AG09319 (cell line): Measurements from ENCODE around the gene DKK3.

Source experiments
- DNase-seq: peaks from one replicate; pipeline ENCODE4 v3.0.0-alpha.2; 2010; ENCODE audit warnings: low read depth; ENCODE audit errors: extremely low read depth
- CTCF ChIP-seq: IDR thresholded peaks from 2 replicates; pipeline ENCODE4 v1.5.1; 2011; ENCODE audit warnings: low read depth, mild to moderate bottlenecking, inconsistent platforms, low read length, moderate library complexity

The DKK3 gene

DNA sequence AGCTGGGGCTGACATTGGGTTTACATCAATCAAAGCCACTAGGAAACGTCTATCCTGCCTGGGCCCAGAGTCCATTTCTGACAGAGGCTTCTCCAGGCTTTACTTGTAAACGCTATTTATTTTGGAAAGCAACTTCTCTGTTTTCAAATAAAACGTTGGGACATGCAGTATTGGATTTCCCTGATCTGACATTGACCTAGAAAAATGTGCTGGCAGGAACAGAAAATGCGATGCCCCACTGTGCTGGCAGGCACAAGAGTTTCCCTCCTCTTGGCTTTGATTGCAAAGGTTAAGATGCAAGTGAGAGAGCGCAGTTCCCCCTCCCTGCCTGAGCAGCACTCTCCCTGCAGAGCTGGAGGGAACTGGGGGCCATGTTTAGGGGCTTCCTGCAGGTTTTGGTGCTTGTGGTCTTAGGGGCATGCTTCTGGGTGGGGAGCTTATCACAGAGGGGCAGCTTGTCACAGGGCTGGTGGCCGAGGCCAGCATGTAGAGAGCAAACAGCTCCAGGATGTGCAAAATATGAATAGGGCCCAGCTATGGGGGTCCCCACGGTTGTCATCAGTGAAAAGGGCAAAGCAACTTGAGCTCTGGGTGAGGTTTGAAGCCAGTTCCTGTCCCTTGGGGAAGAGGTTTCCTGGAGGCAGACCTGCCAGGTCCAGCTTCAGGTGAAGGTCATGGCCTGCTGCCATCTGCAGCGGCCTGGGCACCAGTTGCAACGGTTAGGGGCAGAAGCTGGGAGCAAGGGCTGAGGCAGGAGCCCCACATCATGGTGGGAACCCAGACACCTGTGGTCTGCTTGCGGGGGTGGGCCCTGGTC, 42.3 kb upstream of the DKK3 start:
- no peak for DNase-seq
- no peak for TF ChIP-seq CTCF

DNA sequence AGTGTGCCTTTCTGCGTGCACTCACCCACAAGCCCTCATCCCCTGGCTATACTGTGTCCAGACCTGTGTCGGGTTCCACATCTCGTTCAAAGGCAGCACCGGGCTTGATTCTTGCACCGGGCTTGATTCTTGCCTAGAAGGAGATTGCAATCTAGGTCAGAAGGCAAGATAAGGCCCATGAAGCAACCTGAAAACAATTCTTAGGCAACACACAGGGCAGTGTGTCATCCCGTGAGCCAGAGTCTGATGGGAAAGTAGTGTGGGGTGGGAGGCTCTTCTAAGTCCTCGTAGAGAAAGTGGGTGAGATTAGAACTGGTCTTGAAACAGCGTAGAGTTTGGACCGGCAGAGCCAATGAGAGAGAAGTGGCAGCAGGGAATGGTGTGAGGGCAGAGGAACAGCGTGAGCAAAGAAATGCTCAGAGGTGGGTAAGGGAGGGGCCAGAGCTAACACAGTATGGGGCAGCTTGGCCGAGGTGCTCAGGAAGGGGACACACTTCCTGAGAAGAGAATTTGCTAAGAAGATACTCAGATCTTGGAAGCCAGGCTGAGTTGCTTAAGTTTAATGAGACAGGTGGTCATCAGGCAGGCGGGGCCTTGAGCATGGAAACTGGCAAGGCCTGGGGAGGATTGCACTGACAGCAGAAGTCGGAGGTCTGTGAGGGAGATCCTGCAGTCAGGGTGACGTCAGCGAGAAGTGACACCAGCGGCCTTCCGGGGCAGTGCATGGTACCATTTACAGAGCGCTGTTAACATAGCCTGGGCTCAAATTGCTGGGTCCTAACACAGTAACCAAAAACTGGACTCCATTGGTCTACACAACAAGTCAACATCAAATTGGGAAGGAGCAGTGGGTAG, 40.7 kb upstream of the DKK3 start:
- TF ChIP-seq CTCF = no peak

GRCh38 chr11:12046636-12047236, 38.3 kb upstream of the DKK3 start:
- no peak for TF ChIP-seq CTCF
- no peak for DNase-seq

More for the DNA sequence above, 40.7 kb upstream of the DKK3 start:
- no peak for DNase-seq

- DNase-seq = no peak
- no peak for TF ChIP-seq CTCF
Measured at GRCh38 chr11:12045914-12046635, 37.6 kb upstream of the DKK3 start.

- no peak for DNase-seq
- TF ChIP-seq CTCF = no peak
Measured at GRCh38 chr11:12044799-12045198, 36.4 kb upstream of the DKK3 start.

DNA sequence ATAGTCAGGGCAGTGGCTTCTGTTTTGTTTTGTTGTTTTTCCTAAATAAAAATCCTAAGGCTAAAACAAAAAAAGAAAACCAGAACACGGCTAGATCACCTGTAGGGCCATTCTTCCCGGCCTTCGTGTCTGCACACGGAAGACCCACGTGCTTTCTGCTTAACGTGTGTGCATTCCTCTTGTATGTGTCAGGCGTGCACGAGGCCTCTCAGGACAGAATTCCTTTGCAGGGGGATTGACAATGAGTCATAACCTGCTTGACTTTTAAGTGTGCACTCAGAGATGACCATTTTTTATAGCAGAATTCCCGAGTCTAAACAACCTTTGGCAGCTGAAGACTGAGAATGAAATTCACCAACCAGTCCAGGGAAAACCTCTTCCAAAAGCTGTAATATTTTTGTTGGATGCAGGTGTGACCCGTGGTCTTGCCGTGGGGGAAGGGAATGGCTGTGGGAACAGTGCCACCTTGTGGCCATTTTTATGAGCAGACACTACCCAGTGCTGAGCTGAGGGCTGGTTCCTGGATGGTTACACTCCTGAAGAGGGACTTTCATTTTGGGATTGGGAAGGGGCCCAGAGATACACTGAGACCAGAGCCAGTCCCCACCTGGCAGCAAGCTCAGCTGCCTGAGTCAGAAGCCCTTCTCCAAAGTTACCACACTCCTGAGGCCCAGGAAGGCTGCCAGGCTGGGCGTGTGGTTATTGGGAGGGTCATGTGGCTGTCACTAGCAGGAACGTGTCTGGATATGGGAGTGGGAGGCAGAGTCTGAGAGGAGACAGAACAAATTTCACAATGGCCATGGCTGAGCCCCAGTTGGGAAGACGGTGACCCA, 35.7 kb upstream of the DKK3 start:
- peak; percentile 51 for DNase-seq
- TF ChIP-seq CTCF = peak; percentile 82
